Measurements from ENCODE around the gene SMKR1. TPM values are rescaled to one million over a fixed set of nuclear protein-coding genes. Genes with fewer than 3 reads are reported as not detected.
A peak's percentile ranks its signal among the peaks of the same experiment; 100 is the strongest.

Gene SMKR1
- total and polyA plus RNA-seq, 9 of the 15 experiments (the other 6 are each of a cell fraction or from before 2014, with no cell fraction given): 0.58 to 1.8 (median 0.93) TPM; not detected in 1

- TF ChIP-seq ZBTB11 (CRISPR knock-in tag; IDR thresholded peaks at IDR 0.05) (no peak), TEAD1 (CRISPR knock-in tag; IDR thresholded peaks at IDR 0.05) (peak in 1 of 2 experiments; percentile 70; a peak in 1 of 4 replicates), ZNF143 (CRISPR knock-in tag; IDR thresholded peaks at IDR 0.05) (no peak), HMBOX1 (IDR thresholded peaks at IDR 0.05) (no peak), ZNF655 (CRISPR knock-in tag; IDR thresholded peaks at IDR 0.05) (no peak), ZFP1 (CRISPR knock-in tag; IDR thresholded peaks at IDR 0.05) (no peak), NONO (IDR thresholded peaks at IDR 0.05; ENCODE audit: low read depth in 2 of 2, low read length in 1 of 2) (peak in 1 of 2 experiments; percentile 38; a peak in 1 of 4 replicates), UBTF (IDR thresholded peaks at IDR 0.05; ENCODE audit: borderline replicate concordance in 1 of 2, low read depth in 2 of 2, low read length in 2 of 2) (peak in 1 of 2 experiments; percentile 51; a peak in 1 of 4 replicates), FOXM1 (IDR thresholded peaks at IDR 0.05; ENCODE audit: low read depth) (no peak), FOXM1 (CRISPR knock-in tag; IDR thresholded peaks at IDR 0.05; ENCODE audit: low read depth) (0 out of 2 replicates have a peak, but pooled peaks have one; percentile 35), ZNF507 (tag; conservative IDR thresholded peaks at IDR 0.05) (no peak), EZH2 (IDR thresholded peaks at IDR 0.05; ENCODE audit: borderline replicate concordance, low read depth, low read length) (no peak), SMARCB1 (IDR thresholded peaks at IDR 0.05; ENCODE audit: insufficient read length, low read depth) (no peak), ZNF398 (CRISPR knock-in tag; IDR thresholded peaks at IDR 0.05) (no peak), RFX1 (IDR thresholded peaks at IDR 0.05) (peak; percentile 78)
Measured at GRCh38 chr7:129501760-129502707, at the start of gene SMKR1 (continued).
